ENCODE results near the gene COX18.
A peak's percentile ranks its signal among the peaks of the same experiment; 100 is the strongest.

The COX18 gene

GRCh38 chr4:73069338-73070073 is at the start of gene COX18:
TSS of gene COX18 (minus strand) at chr4:73069716. CDS start at chr4:73069649, 67 bp downstream.
- peak; percentile 81 to 98 (median 96) for DNase-seq

- DNase-seq: no peak
Measured at GRCh38 chr4:73109493-73109892, 40.0 kb upstream of the COX18 start.

DNA sequence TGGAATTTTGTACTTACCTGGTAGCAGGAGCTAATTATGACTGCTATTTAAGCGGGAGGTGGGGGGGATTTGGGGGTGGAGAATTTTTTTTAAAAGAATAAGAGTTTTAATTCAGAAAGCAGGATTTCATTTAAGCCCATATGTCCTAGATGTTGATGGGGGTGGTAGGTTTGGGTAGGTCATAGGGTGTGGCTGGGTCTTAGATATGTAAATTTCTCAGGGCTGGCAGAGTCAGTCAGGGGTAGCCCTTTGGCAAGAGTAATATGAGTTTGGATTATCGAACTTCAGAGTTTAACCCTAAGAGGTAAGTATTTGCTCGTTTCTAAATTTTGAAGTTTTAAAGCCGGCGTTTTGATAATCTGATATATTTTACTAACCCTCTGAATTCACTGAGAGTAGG is 35.2 kb upstream of the COX18 start:
- no peak for DNase-seq

GRCh38 chr4:73103799-73104503 is 34.4 kb upstream of the COX18 start:
- DNase-seq: no peak

DNA sequence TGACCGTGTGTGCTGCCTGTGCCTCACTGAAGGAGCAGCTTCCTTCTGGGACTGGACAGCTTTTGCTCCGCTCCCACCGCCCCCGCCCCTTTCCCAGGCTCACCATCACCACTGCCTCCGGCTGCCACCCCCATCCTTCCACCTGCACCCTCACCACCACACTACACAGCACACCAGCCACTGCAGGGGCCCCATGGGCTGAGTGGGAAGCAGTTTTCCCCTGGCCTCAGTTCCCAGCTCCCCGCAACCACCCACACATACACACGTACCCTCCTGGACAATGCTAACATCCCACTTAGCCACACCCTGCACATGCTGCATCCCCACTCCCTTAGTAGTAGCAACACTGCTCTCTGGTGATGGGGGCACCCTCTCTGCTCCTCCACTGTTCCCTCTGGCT is 29.6 kb upstream of the COX18 start:
- DNase-seq: no peak

DNA sequence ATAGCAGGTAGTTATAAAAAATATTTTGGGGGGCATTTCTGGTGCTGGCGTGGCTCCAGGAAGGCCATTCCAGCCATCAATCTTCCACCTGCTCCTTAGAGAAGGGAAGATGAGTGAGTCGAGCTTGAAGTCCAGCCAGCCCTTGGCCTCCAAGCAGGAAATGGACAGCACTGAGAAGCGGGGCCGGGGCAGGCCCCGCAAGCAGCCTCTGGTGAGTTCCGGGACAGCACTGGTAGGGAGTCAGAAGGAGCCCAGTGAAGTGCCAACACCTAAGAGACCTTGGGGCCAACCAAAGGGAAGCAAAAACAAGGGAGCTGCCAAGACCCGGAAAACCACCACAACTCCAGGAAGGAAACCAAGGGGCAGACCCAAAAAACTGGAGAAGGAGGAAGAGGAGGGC is 29.2 kb upstream of the COX18 start:
- DNase-seq: no peak

DNA sequence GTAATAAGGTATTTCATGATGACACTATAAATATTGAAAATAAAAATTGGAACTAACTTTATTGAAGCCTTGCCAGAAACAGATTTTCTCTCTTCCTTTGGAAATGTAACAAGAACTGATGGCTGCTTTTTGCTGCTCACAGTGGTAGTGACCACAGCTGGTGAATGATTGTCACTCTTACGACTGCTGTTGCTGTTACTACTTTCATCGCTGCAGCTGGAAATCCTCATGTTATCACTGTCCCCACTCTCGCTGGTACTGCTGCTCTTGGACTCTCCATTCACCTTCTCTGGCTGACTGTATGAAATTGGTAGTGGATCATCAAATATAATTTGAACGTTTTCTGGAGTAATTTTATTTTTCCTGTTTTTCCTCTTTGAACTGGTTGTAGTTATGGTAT is 28.5 kb upstream of the COX18 start:
- DNase-seq: no peak

- DNase-seq: no peak
Measured at GRCh38 chr4:73092868-73093267, 23.4 kb upstream of the COX18 start.

GRCh38 chr4:73090738-73091137 is 21.2 kb upstream of the COX18 start:
- no peak for DNase-seq

- DNase-seq: no peak
Measured at GRCh38 chr4:73087871-73088270, 18.4 kb upstream of the COX18 start.

GRCh38 chr4:73086095-73086868 is 16.8 kb upstream of the COX18 start:
- no peak for DNase-seq

DNA sequence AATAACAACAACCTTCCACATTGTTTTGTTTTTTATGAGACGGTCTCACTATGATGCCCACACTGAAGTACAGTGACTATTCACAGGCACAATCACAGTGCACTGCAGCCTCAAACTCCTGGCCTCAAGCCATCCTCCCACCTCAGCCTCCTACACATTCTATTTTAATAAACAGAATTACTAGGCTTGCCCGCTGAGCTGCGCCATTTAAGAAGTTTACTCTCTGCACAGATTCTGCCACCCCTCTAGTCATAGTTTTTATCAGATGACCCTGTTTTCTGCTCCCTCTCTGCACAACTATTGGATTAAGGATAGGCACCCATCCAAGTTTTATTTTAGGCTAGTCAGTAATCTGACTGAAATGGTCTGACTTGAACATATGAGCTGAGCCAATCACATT is 11.3 kb upstream of the COX18 start:
- no peak for DNase-seq

DNA sequence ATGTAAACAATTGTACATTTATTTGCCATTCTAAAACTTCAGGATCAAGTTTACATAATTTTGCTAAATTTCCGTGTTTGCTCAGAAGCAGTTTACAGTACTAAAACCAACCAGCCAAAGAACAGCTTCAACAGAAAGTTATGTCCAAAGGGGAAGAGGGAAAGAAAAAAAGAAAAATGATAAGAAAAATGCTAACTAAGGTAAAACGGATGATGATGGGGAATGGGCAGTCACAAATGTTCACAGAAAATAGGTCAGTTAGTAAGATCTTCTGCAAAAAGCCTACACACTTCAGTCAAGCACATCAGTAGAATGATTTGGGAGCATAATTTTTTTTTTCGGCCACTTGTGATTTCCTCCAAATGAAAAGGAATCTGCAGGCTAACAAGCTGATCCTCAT is 6.3 kb upstream of the COX18 start:
- no peak for DNase-seq

DNA sequence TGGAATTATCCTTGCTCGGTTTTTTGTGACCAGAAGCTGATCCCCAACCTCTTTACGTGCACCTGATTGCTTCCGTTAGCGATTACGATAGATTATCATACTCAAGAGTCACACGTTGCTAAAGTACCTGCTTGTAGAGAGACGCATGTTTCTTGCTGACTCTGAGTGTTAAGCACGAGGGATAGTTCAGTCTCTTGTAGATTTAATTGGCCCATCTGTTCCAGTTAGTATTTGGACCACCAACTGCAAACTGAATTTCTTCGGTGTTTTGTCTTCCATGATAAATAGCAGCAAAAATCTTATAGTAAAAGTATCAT is 516 bp upstream of the COX18 start:
- DNase-seq: no peak

DNA sequence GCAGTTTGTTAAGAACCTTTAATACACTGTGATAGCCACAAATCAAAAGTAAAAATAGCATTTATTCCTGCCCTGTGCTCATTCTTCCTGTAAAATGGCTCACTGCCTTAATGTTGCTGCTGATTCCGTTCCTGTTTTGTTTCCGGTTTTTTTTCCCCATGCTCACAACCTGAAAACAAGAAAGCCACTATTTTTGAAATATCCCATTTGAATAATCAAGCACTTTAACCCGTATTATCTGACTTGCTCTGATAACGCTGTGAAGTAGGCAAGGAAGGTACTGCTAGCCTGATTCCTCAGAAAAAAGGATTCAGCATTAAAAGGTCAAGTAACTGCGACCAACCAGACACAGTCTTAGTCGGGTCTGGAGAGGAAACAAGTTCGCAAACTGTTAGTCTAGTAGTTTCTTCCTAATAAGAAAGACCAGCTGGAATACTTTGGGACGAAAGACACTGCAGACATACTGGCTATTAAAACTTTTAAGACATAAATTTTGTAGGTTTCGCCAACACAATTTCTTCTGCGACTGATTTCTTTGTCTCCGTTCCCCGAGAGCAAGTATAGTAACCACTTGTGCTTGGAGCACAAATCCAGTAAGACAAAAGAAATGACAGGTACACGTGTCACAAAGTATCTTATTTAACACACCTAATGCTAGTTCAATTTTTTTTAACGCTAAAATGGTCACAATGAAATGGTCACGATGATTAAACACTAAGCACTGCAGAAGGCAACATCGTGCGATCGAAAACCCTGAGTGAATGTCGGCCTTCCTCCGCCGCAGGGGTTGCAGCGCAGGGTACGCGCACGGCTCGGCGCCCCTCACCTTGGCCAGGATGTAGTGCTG is 802 bp downstream of the COX18 start:
- DNase-seq: peak in 1 of 56 donors; percentile 3

DNA sequence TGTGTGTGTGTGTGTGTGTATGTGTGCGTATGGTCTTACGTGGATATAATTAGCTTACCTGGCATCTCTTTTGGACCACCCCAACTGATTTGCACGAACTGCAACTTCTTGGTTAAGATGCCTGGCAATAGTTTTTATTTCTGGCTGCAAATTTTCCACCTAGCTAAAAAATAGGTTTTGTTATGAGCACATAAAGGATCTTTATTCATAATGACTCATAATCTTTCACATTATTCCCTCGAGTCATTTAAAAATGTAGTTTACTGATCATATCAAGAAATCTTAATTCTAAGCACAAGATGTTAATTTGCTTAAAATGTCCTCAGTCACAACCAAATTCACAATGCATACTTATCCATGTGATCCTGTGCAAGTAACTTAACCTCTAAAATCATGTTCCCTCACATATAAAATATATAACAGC is 1.5 kb downstream of the COX18 start:
- no peak for DNase-seq

DNA sequence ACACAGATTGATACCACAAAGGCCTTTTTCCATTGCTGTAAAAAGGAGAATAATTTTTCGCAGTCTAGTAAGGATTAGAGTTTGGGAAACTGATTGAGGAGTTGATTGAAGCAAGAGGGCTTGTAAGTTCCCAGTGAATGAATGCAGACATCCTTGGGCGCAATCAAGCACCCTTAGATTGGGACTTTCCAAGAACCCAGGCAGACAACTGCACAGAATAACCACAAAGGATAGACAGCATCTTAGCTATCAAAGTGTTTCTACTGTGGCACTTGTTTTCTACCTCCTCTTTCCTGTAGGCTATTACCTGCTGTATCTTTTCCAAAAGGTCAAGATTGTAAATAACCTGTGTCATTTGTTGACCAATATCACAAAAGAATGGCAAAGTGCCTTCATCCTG is 2.6 kb downstream of the COX18 start:
- no peak for DNase-seq

GRCh38 chr4:73066445-73066844 is 3.1 kb downstream of the COX18 start:
- DNase-seq: no peak

DNA sequence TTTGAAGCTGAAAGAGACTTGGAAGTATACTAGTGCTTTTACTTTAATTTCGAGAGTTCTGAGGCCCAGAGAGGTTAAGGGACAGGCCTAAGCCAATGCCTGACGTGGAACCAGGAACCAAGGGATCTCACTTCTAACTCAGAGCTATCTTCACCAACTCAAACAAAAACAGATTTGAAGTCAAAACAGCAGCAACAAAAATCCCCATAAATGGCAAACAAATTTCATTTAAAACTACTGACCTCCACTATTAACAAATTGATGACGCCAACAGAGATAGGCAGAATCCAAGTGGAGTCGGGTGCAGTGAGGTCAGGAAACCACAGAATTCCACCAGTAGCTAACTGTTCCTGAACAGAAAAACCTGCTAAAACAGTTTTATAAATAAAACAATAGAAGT is 5.0 kb downstream of the COX18 start:
- no peak for DNase-seq

- no peak for DNase-seq
Measured at GRCh38 chr4:73055241-73055897, 14.1 kb downstream of the COX18 start.

- no peak for DNase-seq
Measured at GRCh38 chr4:73053974-73054480, 15.5 kb downstream of the COX18 start.

All from nucleus accumbens (tissue), 56 donors.